ENCODE measurements around the gene FBXO30. TPM values are rescaled to one million over a fixed set of nuclear protein-coding genes. Genes with fewer than 3 reads are reported as not detected.

FBXO30 gene
- total RNA-seq, 4 donors from 2014 or later: 4.0 to 7.1 (median 4.8) TPM

DNA sequence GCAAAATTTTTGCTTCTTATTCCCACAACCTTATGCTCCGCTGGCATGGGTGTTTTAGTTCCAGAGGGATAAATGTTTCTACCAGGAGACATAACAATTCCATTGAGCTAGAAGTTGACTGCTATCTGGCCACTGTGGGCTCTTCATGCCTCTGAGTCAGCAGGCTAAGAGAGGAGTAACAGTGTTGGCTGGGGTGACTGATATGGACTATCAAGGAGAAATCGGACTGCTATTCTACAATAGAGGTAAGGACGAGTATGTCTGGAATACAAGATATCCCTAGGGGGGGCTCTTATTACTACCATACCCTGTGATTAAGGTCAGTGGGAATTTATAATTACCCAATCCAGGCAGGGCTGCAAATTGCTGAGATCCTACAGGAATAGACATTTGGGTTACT is 26.9 kb downstream of the FBXO30 start:
- DNase-seq (ENCODE audit: low spot score in 2 of 2): no peak
- intact Hi-C loops (cut with DNase I; ENCODE audit: low total_unique reads): no loop called here
- TF ChIP-seq CTCF (IDR thresholded peaks at IDR 0.05): no peak
- TF ChIP-seq POLR2A (IDR thresholded peaks at IDR 0.05): no peak
- 94 to 98% methylated on average over 3 of the region's 3 CpGs for WGBS, 2 donors
- no peak overlapping the region for H3K4me3 ChIP-seq (ENCODE audit: low read depth, poor library complexity, severe bottlenecking)

- no peak for DNase-seq (ENCODE audit: low spot score in 2 of 2)
- H3K4me3 ChIP-seq (ENCODE audit: low read depth, poor library complexity, severe bottlenecking): no peak overlapping the region
- intact Hi-C loops (cut with DNase I; ENCODE audit: low total_unique reads): no loop called here
- 83 to 86% methylated on average over 1 of the region's 1 CpG for WGBS, 2 donors
- TF ChIP-seq CTCF (IDR thresholded peaks at IDR 0.05): no peak
- no peak for TF ChIP-seq POLR2A (IDR thresholded peaks at IDR 0.05)
Measured at GRCh38 chr6:145784683-145785082, 29.9 kb downstream of the FBXO30 start.

DNA sequence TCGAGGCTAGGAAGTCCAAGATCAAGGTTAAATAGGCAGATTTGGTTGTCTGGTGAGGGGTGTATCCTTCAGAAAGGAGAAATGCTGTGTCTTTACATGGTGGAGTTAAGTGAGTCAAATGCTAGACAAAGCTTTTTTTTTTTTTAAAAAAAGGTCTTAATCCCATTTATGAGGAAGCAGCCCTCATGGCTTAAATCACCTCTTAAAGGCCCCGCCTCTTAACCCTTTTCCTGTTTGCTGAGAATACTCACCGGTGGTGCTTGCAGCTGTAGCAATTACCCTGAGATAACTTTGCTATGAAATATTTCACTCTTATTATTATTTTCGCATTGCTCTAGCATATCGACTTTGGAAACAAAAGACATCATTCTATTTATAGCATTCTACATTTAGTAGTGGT is 30.8 kb downstream of the FBXO30 start:
- no peak for DNase-seq (ENCODE audit: low spot score in 2 of 2)

DNA sequence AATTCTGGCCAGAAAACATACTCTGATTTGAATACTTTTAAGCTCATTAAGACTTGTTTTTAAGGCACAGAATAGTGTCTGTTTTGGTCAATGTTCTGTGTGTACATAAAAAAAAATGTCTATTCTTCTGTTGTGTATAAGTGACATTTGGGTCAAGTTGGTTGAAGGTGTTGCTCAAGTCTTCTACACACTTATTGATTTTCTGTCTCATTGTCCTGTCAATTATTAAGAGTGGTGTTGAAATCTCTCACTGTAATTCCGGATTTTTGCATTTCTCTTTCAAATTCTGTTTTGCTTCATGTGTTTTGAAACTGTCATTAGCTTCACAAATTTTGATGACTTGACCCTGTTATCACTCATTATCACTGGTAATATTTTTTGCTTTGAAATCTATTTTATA is 41.7 kb downstream of the FBXO30 start:
- TF ChIP-seq POLR2A (IDR thresholded peaks at IDR 0.05): no peak
- DNase-seq (ENCODE audit: low spot score in 2 of 2): no peak
- 82 to 87% methylated on average over 1 of the region's 1 CpG for WGBS, 2 donors
- intact Hi-C loops (cut with DNase I; ENCODE audit: low total_unique reads): no loop called here
- no peak overlapping the region for H3K4me3 ChIP-seq (ENCODE audit: low read depth, poor library complexity, severe bottlenecking)

More for the DNA sequence above, 30.8 kb downstream of the FBXO30 start:
- intact Hi-C loops (cut with DNase I; ENCODE audit: low total_unique reads): no loop called here
- TF ChIP-seq CTCF (IDR thresholded peaks at IDR 0.05) (no peak), POLR2A (IDR thresholded peaks at IDR 0.05) (no peak)
- WGBS, 2 donors: 85 to 88% methylated on average over 5 of the region's 5 CpGs
- no peak overlapping the region for H3K4me3 ChIP-seq (ENCODE audit: low read depth, poor library complexity, severe bottlenecking)

DNA sequence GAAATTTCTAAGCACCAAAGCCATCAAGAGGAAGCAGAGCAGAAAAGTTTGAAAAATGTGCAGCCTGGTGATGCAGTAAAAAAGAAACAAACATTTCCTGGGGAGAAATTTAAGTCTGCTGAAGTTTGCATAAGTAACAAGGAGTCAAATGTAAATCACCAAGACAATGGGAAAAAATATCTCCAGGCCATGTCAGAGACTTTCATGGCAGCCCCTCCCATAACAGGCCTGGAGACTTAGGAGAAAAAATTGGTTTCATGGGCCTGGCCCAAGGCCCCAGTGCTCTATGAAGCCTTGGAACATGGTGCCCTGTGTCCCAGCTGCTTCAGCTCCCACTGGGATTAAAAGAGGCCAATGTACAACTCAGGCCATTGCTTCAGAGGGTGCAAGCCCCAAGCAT is 49.1 kb downstream of the FBXO30 start:
- H3K4me3 ChIP-seq (ENCODE audit: low read depth, poor library complexity, severe bottlenecking): no peak overlapping the region
- no peak for DNase-seq (ENCODE audit: low spot score in 2 of 2)
- intact Hi-C loops (cut with DNase I; ENCODE audit: low total_unique reads): no loop called here
- TF ChIP-seq POLR2A (IDR thresholded peaks at IDR 0.05): no peak
- no peak for TF ChIP-seq CTCF (IDR thresholded peaks at IDR 0.05)

DNA sequence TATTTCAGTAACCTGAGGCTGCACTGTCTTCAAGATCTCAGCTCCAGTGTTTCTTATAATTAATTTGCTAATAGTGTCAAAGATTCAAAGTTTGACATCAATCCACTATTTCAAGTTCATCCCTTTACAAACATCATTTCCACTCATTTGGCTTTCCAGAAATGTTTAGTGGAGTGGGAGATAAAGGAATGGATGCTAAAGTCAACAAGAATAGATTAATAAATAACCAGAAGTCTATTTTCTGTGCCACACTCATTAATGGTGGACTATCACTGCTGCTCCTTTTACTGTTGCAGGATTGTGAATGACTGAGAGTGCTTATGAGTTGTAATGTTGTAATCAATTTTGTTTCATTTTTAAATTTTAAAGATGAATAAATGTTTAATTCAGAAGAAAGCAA is 50.9 kb downstream of the FBXO30 start:
- H3K4me3 ChIP-seq (ENCODE audit: low read depth, poor library complexity, severe bottlenecking): no peak overlapping the region
- DNase-seq (ENCODE audit: low spot score in 2 of 2): no peak
- intact Hi-C loops (cut with DNase I; ENCODE audit: low total_unique reads): no loop called here
- TF ChIP-seq POLR2A (IDR thresholded peaks at IDR 0.05) (no peak), CTCF (IDR thresholded peaks at IDR 0.05) (no peak)

Measured in lower leg skin (tissue), 4 donors.